ENCODE data around the gene INTS7.
"Not testable (repeated sequence)": the region's sequence is repeated elsewhere in the genome, so short reads cannot be mapped to it uniquely, and the experiment has no call there.

Gene INTS7

DNA sequence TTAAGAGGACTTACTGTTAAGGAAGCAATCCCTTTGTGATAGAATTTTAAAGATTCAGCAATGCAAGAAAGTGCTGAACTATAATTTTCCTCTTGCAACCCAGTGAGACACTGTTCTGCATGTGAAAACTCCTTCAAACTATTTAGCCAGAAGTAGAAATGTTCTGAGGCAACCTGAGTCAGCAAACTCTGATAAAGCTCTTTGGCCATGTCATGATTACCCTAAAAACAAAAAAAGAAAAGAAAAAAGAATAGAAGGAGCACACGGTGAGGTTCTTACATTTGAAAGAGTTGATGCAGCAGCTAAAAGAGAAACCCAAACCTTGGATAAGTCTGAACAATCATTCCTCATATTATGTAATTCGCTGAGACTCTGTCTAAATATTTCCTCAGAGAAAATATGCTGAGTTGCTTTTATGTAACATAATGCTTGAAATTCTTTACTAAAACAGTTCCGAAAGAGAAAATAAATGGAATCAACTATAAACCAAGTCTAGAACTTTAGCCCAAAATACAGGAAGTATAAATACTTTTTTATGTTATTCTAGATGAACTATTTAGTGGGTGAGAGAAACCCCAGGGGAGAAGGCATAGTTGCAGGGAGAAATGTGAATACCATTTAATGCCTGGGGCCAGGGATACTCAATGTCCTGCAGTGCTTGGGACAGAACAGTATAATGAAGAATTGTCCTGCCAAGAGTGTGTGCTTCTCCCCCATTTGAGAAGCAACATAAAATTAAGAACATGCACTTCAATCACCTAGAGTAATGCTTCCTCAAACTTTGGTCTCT is 60.0 kb downstream of the INTS7 start:
- DNase-seq, result no peak

DNA sequence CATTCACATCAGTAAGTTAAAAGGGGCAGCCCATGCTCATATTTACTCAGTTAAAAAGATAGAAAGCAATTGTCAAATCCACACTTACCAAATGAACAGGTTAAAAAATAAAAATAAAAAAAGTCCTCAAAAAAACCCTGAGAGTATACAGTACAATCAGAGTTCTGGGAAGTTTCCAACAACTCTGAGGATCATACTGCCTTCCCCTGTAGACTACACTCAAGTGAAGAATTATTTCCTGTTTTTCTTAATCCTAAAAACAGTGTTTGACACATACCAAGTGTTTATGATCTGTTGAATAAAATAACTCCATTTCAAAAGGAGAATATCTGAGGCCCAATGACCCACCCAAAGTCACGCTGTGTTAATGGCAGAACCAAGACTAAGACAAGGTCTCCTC is 61.8 kb downstream of the INTS7 start:
- DNase-seq, result no peak

DNA sequence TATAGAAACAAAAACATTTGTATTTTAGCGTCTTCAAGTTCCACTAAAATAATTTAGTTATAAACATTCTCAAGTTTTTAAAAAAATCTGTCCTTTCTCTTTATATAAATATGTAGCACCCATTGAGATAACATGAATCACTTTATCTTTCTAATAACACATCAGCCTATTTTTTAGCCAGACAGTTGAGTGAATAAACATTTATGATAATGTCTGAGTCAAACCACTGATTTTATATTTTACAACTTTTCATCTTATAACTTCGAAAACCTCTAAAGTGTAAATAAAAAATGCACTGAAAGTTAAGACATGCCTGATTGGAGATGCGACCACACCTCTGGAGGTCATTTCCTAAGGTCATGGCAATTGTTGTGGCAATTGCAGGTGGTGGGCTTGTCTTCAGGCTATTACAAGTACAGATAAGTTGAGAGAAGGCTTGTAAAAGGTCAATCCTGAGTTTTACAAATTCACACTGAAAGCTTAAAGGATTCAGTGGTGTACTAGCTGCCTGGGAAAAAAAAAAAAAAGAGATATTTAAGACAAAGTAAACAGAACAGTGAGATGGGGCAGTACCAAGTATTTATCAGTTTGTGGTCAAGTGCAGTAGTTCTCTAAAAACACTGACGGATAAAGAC is 67.0 kb downstream of the INTS7 start:
- DNase-seq, result no peak

DNA sequence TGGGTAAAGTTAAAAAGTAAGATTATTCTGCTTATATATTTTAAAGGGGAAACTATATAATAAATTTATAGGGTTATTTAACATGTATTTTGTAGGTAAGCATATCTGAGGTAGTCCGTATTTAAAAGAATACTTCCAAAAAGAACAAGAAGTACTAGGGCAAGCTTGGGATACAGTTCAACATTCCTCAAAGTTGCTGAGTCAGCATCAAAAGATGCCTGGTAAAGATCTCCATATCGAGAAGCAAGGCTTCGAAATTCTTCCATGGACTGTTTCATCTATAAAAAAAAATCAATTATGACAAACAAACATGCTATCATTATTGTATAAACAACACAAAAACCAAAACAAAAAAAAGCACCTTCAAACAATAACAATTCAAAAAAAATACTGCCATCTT is 67.7 kb downstream of the INTS7 start:
- DNase-seq, result no peak

DNA sequence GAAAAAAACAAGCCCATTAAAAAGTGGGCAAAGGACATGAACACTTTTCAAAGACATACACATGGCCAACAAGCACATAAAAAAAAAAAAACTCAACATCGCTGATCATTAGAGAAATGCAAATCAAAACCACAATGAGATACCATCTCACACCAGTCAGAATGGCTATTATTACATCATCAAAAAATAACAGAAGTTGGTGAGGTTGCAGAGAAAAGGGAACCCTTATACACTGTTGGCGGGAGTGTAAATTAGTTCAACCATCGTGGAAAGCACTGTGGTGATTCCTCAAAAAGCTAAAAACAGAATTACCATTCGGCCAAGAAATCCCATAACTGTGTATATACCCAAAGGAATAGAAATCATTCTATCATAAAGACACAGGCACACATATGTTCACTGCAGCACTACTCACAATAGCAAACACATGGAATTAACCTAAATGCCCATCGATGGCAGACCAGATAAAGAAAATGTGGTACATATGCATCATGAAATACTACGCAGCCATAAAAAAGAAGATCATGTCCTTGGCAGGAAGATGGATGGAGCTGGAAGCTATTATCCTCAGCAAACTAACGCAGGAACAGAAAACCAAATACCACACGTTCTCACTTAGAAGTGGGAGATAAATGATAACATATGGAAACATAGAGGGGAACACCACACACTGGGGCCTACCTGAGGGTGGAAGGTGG is 70.1 kb downstream of the INTS7 start:
- DNase-seq, result no peak

DNA sequence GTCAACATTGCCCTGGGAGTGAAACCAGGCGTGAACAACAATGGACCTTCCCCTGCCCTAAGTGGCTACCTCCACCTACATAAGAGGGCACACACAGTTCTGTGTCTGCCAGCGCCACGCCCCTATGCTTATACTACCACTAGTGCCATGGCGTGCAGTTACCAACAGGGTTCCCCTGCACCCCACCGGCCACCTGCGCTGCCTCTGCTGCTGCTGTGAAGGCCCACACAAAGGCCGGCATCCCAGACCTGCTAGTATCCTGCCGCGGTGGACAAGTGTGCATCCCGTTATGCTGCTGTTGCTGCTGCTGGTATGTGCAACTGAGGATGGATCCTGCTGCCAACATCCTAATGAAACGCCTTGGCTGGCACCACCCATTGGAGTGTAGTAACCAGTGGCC is 75.7 kb downstream of the INTS7 start:
- DNase-seq, result no peak

DNA sequence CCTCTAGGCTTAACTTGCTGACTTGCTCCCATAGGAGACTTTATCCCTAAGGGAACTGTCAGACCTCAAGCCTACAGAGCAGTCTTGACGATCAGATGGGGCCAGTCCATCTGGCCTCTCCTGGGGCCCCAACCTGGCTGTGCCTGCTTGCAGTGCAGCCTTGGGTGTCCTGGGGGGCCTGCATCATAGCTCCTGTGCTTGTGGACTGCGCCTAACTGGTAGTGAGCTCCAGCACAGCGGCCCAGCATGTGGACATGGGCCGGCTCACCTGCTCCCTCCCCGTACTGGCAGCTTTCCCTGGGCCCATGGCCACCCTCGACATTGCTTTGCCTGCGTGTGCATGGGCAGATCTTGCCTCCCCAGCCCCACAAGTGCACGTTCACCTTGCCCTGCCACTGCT is 76.1 kb downstream of the INTS7 start:
- DNase-seq, result no peak

DNA sequence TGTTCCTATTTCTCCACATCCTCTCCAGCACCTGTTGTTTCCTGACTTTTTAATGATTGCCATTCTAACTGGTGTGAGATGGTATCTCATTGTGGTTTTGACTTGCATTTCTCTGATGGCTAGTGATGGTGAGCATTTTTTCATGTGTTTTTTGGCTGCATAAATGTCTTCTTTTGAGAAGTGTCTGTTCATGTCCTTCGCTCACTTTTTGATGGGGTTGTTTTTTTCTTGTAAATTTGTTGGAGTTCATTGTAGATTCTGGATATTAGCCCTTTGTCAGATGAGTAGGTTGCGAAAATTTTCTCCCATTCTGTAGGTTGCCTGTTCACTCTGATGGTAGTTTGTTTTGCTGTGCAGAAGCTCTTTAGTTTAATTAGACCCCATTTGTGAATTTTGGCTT is 81.3 kb downstream of the INTS7 start:
- not testable (repeated sequence) for DNase-seq

DNA sequence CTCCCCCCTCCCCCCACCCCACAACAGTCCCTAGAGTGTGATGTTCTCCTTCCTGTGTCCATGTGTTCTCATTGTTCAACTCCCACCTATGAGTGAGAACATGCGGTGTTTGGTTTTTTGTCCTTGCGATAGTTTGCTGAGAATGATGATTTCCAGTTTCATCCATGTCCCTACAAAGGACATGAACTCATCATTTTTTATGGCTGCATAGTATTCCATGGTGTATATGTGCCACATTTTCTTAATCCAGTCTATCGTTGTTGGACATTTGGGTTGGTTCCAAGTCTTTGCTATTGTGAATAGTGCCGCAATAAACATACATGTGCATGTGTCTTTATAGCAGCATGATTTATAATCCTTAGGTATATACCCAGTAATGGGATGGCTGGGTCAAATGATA is 81.8 kb downstream of the INTS7 start:
- DNase-seq, result not testable (repeated sequence)

DNA sequence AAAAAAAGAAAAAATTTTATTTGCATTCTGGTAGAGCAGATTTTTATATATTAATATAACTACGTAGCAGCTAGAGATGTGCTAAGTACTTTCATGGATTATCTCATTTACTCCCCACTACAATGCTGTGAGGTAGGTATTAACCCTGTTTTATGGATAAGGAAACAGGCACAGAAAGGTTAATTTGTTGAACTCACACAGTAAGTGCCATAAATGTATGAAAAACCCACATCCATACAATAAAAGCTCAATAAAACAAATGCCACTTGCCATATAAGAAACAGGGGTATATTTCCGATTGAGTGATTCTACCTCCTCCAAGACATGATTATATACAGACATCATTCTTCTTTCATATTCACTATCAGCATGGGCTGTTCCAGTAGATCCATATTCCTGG is 83.1 kb downstream of the INTS7 start:
- no peak for DNase-seq

DNA sequence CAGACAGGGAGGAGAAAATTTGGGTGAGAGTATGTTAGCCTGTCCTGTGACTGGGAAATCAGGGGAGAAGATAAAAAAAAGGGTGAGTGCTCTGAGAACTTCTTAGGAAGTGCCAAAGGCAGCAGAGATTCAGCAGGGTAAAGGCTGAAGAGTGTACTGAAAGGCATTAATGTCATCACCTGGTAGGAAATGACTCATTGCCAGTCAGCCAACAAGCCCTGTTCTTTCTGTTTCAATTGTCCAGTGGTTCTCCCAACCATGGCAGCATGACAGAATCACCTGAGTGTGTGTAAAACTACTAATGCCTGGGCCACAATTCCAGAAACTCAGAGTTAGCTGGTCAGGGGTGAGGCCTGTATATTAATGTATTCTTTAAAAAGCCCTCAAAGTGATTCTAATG is 83.5 kb downstream of the INTS7 start:
- DNase-seq, result no peak

DNA sequence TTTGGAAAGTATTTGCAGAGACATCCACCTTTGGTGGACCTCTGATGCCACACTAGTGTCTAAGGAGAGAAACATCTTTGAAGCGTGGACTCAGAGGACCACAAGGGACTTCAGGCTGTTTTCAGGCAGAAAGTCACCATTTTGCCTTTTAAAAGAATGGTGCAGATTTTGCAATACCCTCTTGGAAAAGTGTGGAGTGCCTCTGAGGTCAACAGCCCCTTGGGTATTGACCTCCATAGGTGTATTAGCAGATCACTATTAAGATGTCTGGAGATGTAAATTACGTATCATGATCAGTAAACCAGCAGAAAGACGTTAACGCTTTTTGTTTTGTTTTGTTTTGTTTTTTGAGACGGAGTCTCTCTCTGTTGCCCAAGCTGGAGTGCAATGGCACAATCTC is 87.0 kb downstream of the INTS7 start:
- no peak for DNase-seq

DNA sequence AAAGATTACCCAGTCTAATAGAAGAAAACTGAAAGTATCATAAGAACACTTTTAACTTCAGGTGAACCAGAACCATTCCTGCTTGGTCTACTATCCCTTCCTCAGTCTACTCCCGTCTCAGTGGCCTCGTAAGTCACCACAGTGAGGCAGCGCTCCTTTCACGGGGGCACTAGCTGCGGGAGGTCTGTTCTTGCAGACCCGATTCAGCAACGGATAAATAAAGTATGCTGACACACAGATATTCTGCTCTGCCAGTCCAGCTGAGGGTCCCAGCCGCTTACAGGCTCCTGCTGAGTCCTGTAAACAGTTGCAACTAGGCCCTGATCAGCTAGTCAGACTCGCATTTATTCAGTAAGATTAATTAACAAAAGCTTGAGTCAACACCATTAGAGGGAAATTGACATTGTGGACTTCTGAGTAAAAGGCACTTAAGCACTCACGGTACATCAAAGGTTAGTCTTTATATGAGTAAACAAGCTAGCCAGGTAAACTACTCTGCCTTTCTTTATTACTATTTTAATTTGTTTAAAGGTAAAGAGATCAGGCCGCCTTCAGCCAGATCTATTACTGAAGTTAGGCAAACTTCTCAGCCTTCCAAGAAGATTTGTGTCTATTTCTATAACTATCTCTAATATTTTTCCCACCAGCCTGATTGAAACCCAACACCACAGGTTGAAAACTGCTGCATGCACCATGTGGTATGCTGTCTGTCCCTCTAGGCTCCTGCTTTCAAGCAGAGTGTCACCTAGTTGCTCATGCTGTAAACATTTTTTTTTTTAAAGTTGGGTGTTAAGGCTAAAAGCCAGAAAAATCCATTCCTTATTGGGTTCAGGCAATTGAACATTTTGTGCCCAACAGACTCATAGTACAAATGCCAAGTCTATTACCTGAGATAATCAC is 87.7 kb downstream of the INTS7 start:
- no peak for DNase-seq

DNA sequence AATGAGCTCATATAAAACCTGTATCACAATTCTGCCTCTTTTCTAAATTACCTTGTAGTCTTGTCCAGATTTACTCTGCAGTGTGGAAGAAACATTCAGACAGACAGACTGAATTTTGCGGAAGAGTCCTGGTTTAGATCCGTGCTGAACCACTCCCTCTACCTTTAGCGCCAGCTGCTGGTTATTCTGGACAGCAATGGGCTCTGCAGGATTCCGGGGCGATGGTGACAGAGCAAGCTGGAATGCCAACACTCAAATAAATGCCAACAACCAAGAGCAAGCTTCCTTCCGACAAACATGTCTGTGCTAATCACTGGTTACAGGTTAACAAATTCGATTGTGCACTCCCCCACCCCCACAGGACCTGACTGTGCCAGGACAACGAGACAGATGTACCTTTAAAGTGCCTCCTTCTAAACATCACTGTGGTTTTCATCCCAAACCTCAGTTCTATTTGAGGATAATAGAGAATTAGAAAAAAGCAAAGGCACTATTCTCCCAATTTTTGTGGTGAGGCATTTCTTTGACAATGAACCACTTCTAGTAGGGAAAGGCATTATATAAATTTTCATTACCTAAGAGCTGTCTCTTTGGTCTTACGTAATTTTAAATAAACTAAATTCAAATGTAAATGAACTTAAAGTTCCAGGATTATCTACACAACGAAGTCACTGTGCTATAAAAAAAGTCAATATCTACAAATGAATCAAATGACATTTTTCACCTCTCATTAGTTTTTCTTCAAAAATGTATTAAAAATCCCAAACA is 90.4 kb downstream of the INTS7 start:
- no peak for DNase-seq

DNA sequence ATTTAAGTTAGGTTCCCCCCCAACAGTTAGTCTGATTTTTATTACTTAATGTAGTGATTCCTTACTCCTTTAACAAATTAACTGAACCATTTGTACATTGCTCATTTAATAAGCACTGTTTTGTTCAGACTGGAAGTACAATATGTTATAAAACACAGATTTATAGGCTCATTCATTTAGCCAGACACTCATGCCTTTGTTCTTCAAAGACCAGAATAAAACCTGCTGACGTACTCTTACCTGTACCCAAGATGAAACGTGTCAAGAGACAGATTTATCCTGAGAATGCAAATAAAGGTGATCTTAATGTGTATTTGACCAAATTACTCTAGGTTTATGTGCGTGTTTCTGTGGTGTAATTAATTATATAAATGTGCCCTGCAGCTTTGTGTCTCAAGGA is 92.8 kb downstream of the INTS7 start:
- DNase-seq, result no peak

DNA sequence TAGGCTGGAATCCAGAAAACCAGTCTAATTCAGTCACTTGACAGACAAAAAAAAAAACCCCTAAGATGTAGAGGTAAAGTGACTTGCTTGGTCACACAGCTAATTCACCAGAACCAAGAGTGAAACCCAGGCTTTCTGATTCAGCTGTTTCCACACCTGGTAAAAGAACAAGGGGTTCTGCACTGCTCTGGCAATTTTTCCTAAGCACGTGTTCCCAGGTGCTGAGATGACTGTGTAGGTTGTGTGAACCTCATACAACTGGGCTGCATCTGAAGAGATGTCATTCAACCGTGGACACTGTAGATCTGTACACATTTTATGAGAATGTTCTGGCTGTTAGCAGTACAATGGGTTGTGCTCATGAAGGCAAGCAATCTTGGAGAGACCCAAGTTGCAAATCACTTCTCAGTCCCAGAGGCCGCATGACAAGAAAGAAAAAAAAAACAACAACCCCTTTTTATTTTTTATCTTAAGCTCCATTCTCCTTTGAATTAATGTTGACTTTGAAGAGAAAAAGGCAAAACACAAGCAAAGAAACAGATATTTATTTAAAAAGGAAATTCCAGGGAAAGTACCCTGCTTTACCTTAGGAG is 95.4 kb downstream of the INTS7 start:
- DNase-seq, result no peak

DNA sequence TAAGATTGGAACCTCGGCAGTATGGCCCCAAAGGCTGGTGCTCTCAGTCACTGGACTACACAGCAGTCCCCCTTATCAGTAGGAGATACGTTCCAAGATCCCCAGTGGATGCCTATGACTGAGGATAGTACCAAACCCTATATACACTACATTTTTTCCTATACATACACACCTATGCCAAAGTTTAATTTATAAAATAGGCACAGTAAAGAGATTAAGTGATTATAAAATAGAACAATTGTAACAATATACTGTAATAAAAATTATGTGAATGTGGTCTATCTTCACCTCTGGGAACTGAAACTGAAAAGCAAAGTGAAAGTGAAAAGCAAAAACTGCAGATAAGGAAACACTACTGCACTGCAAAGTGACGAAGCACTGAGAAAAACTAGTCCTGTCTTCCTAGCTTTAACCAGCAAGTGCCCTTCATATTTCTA is 96.8 kb downstream of the INTS7 start:
- DNase-seq, result no peak

DNA sequence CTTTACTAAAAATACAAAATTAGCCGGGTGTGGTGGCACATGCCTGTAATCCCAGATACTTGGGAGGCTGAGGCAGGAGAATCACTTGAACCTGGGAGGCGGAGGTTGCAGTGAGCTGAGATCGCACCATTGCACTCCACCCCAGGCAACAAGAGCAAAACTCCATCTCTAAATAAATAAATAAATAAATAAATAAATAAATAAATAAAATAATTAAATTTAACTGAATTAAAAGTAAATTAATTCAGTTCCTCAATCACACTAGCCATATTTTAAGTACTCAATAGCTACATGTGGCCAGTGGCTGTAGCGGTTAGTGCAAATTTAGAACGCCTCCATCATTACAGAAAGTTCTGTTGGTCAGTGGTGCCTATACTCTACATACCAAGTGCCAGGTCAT is 97.9 kb downstream of the INTS7 start:
- not testable (repeated sequence) for DNase-seq

DNA sequence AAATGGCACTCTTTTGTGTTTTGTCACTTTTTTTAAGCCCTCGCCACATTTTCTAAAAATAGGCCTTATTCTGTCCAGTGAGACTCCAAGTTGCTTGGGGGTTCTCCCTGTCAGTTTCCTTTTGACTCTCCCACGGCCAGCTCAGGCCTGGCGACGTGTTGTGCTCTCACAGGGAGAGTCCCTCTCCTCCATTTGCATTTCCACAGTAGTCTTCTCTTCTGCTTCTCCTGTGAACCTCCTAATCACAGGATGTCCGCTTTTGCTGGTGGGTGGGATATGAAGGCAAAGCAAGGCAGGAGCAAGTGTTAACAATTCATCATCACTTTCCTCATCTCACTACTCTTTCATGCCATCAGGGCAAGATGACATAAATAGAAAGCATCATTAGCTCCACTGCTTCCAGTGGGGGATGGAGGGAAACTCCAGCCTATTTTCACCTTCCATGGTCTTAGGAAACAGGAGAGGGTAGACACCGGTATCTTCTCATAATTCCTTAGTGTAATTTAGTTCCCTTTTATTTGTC is 99.8 kb downstream of the INTS7 start:
- DNase-seq, result no peak

DNA sequence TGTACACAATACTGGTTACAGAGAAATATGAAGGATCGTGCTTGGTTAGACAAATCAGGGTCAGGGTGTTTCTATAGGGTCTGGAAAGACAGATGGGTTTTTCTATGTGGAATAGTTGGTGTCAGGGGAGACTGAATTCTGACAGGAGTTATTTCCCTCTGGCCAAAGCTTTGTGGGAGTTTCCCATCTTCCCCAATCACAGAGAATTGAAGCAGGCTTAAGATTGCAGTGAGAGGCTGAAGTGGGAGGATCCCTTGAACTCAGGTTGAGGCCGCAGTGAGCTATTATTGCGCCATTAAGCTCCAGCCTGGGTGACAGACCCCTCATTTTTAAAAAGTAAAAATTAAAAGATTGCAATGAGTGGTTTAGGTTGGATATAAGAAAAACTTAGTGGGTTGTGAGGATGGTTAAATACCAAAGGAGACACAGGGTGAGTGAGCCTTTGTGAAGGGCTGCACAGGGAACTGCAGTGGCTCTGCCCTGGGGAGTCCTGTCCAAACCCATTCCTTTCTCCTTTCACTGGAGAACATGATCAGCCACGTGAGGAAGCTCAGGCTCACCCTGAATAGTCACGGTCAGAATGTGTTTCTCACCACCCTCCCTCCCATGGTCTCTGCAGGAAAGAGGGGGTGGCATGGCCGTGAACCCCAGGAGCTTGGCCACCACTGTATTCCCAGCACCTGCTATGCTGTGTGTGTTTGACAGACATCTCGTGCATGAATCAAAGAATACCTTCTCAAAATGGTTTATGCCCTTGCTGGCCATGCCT is 101.2 kb downstream of the INTS7 start:
- no peak for DNase-seq

DNA sequence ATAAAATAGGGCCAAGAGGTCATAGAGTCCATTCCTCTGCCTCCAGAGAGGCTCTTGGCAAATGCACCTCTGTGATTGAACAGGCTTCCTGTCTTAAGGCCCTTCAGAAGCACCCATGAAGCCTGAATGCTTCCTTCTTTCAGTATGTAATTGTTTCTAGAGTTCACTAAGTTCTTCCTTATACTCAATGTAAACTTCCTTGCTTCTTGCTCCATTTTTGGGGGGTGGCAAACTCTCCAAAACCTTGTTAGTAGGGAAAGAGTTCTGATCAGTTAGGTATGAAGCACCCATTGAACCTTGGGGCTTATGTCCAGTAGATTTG is 102.5 kb downstream of the INTS7 start:
- no peak for DNase-seq

All from CD4-positive, alpha-beta T cell treated with Interleukin-15 for 1 hour (primary cell).